HG03571 (cell line): Measurements from ENCODE around the gene RAC2.

Experiments used
- ATAC-seq: cut with Tn5 transposase; IDR thresholded peaks from one replicate; pipeline ENCODE4 v1.9.1; 2021; ENCODE audit not compliant: unreplicated experiment

Gene RAC2

DNA sequence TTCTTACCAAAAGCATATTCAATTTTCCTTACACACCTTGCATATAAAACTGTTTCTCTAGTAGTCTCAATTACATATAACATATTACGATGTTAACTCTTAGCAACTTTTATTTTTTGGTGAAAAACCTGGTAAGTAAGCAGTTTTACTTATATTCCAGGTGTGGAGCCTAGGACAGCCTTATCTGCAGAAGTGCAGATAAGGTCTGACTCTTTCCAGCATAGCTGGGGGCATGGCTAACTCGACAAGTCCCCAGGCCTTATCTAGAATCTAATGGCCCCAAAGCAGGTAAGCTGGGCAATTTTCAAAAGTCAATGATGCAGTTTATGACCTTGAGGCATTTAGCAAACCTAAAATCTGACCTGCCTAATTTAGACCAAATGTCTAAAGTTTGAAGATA, 51.9 kb downstream of the RAC2 start:
- no peak for ATAC-seq

GRCh38 chr22:37190262-37190780, 53.7 kb downstream of the RAC2 start:
- no peak for ATAC-seq

- ATAC-seq = no peak
Observed at GRCh38 chr22:37188901-37189466, 55.1 kb downstream of the RAC2 start.

- no peak for ATAC-seq
Observed at GRCh38 chr22:37187891-37188761, 55.9 kb downstream of the RAC2 start, which contains the start of gene C1QTNF6. Gene C1QTNF6 (minus strand): TSS chr22:37188247. CDS start chr22:37188213, 34 bp downstream.

DNA sequence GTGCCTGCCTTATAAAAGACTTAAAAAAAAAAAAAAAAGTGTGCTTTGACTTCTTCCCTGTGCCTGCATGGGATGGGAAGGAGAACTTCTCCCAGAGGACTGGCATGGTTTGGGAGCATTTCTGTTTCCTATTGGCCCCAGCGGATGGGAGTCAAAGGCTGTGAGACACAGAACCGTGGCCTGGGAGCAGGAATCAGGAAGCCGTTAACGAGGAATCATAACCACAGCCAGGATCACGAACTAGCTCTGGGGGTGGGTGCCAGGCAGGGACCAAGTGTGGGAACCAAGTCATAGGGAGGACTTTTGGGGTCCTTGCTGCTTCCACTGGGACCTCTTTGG, 56.5 kb downstream of the RAC2 start:
- ATAC-seq = no peak

DNA sequence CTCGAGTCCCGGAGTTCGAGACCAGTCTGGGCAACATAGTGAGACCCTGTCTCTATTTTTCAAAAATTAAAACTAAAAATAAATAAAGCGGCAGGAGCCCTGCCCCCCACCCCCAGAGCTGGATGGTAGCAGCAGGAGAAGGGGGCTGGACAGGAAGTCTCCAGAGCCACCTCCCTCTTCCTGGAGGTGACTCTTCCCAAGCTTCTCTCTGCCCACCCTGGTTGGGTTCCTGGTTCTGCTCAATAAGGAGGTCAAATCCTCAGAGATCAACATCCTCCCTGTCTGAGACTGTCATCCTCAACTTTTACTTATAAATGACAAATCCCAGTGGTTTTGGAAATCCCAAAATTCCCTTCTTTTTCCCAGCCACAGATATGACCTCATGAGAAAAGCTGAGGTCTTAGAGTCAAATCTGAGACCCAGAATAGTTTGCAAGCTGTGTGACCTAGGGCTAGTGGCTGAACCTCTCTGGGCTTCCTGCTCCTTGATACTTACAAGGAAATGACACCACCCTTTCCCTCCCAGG, 57.0 kb downstream of the RAC2 start:
- no peak for ATAC-seq

GRCh38 chr22:37186228-37186996, 57.7 kb downstream of the RAC2 start:
- no peak for ATAC-seq

DNA sequence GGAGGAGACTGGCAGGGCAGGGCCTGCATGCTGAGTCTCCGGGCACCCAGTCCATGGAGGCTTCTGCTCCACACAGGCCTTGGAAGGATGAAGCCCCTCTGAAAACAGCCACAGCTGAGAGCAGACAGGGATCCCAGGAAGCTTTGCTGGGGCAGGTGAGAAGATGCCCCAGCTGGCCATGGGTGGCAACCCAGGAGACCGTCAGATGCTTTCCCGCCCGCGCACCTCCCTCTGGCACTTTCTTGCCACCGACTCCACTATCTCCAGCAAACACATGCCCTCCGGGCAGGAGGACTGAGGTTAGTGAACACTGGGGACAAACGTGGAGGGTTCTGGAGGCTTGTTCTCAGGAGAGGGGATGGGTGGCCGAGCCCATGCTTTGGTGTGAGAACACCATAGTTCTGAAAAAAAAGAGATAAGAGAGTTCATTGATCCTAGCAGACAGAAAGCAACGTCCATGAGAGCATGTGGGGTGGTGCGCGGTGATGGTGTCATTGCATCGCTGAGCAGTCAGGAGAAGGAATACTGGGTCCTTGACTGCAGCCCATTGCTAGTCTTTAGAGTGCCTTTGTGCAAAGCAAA, 58.3 kb downstream of the RAC2 start:
- ATAC-seq = no peak

DNA sequence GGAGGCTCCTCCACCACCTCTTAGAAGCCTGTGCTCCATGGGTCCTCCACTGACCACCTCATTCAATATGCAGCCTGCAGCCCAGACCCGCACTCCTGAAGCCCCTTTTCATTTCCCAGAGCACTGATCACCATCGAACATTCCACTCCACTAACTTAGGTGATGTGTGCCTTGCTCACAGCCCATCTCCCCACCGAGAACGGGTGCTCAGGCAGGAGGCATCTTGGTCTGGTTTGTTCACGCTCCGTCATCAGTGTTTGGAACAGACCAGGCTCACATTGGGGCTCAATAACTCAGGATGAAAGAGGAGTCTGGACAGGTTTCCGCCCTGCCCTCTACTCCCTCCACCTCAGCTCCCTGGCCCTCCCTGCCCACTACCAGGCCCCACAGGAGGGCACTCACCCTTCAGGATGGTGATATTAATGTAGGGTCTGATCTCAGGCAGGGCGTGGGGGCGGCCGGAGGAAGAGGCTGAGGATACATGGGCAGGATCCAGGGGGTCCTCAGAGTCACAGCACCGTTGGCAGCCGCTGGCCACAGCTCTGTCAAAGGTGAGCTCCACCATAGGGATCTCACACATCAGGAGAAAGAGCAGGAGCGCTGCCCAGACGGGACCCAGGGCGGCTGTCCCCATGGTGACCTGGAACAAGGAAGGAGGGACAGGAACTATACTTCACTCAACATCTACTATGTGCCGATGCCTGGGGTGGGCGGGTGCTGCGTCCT, 59.1 kb downstream of the RAC2 start:
- ATAC-seq = no peak

DNA sequence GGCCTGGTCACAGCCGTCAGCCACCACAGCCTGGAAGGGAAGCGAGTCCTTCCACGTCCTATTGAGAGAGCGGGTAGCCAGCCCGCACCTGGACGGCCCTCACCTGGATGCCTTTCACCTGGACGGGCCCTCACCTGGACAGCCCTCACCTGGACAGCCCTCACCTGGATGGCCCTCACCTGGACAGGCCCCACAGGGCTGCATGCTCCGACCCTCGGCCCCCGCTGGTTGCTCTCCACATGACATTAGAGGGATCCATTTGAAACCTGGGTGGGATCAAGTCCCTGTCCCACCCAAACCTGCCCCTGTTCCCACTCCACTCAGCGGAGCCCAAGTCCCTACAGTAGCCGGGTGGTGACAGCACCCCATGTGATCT, 59.7 kb downstream of the RAC2 start:
- no peak for ATAC-seq

DNA sequence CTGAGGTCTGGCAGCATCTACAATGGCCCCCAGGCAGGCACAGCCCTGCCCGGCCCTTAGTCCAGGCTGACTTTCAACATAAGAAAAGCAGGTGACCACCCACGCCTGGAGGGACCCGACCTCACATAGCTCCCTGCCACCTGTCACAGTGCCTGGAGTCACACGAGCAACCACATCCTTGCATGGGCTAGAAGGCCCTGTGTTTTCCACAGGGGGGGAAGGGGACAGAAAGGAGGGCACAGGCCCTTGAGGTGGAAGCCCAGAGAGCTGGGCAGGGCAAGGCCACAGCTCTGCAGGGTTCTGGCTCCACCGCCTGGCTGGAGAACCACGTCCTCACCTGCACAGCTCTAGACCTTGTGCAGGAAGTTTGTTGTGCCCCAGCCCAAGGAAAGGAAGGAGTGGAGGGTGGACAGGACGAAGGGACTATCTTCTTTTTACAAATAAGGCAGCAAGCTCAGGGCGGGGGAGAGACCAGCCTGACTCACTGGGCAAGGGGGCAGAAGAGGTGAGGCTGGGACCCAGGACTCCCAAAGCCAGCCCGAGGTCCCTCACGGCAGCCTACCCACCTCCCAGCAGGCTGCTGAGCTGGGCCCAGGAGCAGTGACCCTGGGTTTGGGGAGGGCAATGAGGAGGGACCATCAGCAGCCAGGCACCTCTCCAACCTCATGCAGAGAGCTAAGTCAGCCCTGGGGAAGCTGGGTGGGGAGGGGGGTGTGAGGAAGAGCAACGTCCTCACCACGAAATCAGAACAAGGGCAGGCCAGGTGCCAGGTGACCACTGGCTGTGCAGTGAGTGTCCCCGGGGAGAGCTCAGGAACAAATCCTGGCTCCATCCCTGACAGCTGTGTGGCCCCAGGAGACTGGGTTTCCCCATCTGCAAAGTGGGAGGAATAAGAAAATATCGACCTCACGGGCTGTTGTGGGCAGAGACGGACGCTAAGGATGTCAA, 60.4 kb downstream of the RAC2 start:
- no peak for ATAC-seq

DNA sequence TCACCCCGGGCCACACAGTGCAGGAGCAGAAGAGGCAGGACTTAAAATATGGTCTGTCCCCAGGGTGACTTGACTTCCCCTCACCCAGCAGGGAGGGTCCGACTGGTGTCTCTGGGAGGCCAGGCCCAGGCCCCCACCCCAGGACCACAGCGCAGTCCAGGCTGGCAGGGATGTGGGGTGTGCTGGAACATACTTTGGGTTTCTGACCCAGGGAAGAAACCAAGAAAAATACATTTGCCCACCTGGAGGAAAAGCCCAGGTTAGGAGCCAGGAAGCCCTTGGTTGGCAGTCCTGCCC, 61.2 kb downstream of the RAC2 start:
- ATAC-seq = no peak

- ATAC-seq = no peak
Observed at GRCh38 chr22:37182101-37182948, 61.7 kb downstream of the RAC2 start.

- ATAC-seq = no peak
Observed at GRCh38 chr22:37181681-37182080, 62.4 kb downstream of the RAC2 start.

DNA sequence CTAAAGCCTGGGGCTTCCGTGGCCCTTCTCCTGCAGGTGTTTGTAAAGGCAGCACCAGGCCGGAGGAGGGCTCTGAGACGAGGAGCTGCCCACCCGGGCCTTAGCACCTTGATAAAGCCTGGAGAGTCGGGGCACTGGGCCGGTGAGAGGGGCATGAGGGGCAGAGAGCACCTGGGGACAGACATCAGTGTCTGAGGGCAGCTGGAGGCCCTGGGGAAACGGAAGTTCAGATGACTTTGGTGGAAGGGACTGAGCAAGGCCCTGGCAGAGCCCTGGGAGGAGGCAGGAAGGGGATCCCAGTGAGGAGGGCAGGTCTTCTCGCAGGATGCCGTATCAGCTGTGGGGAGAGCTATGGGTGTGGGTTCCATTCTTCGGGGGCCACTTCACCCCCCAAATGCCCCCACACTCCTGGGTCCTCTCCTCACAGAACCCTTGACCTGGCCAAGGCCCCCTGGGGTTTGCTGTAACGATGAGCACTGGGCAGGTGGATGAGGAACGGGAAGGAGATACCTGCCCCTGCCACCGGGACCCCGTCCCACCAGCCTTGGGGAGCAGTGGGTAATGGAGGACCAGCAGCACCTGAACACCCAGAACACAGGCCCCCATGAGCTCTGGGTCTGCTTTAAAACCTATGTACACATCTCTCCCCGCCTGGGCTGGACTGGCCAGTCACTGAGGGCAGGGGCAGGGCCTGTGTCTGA, 63.4 kb downstream of the RAC2 start:
- no peak for ATAC-seq

DNA sequence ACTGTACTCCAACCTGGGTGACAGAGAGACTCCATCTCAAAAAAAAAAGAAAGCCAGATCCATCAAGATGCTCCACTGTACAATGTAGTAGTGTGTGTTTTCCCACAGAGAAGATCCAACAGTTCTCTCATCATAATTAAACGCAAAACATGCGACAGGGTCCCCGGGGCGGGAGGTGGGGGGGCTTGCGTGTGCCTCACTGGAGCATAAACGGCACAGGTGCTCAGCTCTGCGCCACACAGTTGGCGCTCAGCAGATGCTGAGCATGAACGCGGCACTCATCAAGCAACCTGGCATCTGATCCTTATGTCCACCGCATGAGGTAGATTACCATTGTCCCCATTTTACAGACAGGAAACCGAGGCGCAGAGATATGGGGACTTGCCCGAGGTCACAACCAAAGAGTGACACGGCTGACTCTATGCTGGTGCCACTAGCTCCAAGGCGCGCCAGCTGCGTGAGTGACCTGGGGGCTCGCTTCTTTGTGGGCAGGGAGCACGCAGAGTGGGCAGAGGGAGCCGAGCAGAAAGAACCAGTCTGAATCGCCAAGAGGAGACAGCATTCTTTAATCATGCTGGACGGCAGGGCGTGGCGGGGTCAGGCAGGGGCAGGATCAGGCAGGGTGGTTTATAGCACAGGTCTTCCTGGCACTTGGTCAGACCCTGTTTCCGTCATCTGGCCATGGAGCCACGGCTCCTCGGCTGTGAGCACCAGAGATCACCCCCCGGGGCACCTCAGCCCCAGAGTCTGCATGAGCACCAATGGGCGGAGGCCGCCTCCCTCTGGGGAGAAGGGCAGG, 64.2 kb downstream of the RAC2 start:
- ATAC-seq = no peak

DNA sequence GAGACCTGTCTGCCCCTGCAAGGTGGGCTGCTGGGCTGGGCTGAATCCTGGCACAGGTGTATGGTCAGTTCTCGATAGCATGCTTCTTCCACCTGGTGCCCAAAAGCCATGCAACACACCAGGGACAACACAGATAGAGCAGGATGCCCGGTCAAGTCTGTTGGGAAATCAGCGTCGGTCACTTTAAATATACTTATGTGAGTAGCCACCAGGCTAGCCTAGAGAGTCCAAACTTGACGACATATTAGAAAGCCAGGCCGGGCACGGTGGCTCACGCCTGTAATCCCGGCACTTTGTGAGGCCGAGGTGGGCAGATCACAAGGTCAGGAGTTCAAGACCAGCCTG, 65.0 kb downstream of the RAC2 start:
- ATAC-seq = no peak
